ENCODE results near the gene IPMK.
A peak's percentile ranks its signal among the peaks of the same experiment; 100 is the strongest.

The IPMK gene

DNA sequence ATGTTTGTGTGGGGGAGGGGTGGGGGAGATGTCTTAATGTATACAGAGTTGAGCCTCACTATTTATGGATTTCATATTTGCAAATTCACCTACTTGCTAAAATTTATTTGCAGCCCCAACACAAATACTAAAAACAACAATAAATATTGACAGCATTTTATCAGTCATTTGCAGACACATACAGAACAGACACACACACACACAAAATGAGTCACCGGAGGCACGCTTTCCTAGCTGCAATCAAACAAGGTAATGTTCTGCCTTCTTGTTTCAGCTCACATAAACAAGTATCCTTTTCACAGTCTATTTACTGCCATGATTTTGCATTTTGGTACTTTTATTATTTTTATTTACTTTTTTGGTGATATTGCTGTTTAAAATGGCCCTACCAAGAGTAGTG lies 88.5 kb downstream of the IPMK start:
- H3K79me2 ChIP-seq (ENCODE audit: insufficient read depth, low read length) = no peaks in the 10 kb centered on the region
- no peak overlapping the region for H2AFZ ChIP-seq (ENCODE audit: low read depth, low read length)
- H3K27ac ChIP-seq (ENCODE audit: low read length) = no peak overlapping the region
- no peak for DNase-seq
- no peaks in the 10 kb centered on the region for H3K27me3 ChIP-seq (ENCODE audit: insufficient read depth, low read length, poor library complexity)
- TF ChIP-seq, protein P1, sequence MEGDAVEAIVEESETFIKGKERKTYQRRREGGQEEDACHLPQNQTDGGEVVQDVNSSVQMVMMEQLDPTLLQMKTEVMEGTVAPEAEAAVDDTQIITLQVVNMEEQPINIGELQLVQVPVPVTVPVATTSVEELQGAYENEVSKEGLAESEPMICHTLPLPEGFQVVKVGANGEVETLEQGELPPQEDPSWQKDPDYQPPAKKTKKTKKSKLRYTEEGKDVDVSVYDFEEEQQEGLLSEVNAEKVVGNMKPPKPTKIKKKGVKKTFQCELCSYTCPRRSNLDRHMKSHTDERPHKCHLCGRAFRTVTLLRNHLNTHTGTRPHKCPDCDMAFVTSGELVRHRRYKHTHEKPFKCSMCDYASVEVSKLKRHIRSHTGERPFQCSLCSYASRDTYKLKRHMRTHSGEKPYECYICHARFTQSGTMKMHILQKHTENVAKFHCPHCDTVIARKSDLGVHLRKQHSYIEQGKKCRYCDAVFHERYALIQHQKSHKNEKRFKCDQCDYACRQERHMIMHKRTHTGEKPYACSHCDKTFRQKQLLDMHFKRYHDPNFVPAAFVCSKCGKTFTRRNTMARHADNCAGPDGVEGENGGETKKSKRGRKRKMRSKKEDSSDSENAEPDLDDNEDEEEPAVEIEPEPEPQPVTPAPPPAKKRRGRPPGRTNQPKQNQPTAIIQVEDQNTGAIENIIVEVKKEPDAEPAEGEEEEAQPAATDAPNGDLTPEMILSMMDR (IDR thresholded peaks at IDR 0.05; ENCODE audit: borderline replicate concordance, extremely low read depth, low read length, poor library complexity, severe bottlenecking) = no peak
- no peak for TF ChIP-seq EZH2 (IDR thresholded peaks at IDR 0.05; ENCODE audit: borderline replicate concordance, low read depth, low read length, severe bottlenecking)
- H4K20me1 ChIP-seq (ENCODE audit: insufficient read depth, low read length) = no peaks in the 10 kb centered on the region
- H3K4me1 ChIP-seq (ENCODE audit: insufficient read depth, low read length) = no peaks in the 10 kb centered on the region
- no peak overlapping the region for H3K4me2 ChIP-seq (ENCODE audit: insufficient read depth, low read length)
- no peaks in the 10 kb centered on the region for H3K36me3 ChIP-seq (ENCODE audit: insufficient read depth, low read length)
- no peaks in the 10 kb centered on the region for H3K9me3 ChIP-seq (ENCODE audit: insufficient read depth, low read length, severe bottlenecking)
- no peak overlapping the region for H3K9ac ChIP-seq (ENCODE audit: low read depth, low read length)
- no peak for ATAC-seq (ENCODE audit: insufficient read depth, low read depth)
- H3K4me3 ChIP-seq (ENCODE audit: low read depth in 1 of 2, low read length in 2 of 2) = no peak overlapping the region

DNA sequence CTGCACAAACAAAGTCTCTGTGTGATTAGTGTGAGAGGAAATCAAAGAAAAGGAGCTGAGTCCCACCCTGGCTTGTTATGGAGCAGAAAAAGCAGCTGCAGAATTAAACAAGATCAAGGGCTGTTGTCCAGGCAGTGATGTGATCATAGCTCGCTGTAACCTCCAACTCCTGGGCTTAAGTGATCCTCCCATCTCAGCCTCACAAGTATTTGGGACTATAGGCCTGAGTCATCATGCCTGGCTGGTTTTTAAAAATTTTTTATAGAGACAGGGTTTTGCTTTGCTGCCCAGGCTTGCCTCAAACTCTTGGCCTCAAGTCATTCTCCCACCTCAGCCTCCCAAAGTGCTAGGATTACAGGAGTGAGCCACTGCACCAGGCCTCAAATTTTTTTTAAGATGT lies 88.9 kb downstream of the IPMK start:
- Histone ChIP-seq H4K20me1 (ENCODE audit: insufficient read depth, low read length) (no peaks in the 10 kb centered on the region), H3K27me3 (ENCODE audit: insufficient read depth, low read length, poor library complexity) (no peaks in the 10 kb centered on the region), H3K9ac (ENCODE audit: low read depth, low read length) (no peak overlapping the region), H3K9me3 (ENCODE audit: insufficient read depth, low read length, severe bottlenecking) (no peaks in the 10 kb centered on the region), H2AFZ (ENCODE audit: low read depth, low read length) (no peak overlapping the region), H3K4me2 (ENCODE audit: insufficient read depth, low read length) (no peak overlapping the region), H3K4me1 (ENCODE audit: insufficient read depth, low read length) (no peaks in the 10 kb centered on the region), H3K27ac (ENCODE audit: low read length) (no peak overlapping the region), H3K4me3 (ENCODE audit: low read depth in 1 of 2, low read length in 2 of 2) (no peak overlapping the region), H3K36me3 (ENCODE audit: insufficient read depth, low read length) (no peaks in the 10 kb centered on the region), H3K79me2 (ENCODE audit: insufficient read depth, low read length) (no peaks in the 10 kb centered on the region)
- DNase-seq = no peak
- TF ChIP-seq, protein P1 (IDR thresholded peaks at IDR 0.05; ENCODE audit: borderline replicate concordance, extremely low read depth, low read length, poor library complexity, severe bottlenecking) = no peak
- no peak for TF ChIP-seq EZH2 (IDR thresholded peaks at IDR 0.05; ENCODE audit: borderline replicate concordance, low read depth, low read length, severe bottlenecking)
- no peak for ATAC-seq (ENCODE audit: insufficient read depth, low read depth)

DNA sequence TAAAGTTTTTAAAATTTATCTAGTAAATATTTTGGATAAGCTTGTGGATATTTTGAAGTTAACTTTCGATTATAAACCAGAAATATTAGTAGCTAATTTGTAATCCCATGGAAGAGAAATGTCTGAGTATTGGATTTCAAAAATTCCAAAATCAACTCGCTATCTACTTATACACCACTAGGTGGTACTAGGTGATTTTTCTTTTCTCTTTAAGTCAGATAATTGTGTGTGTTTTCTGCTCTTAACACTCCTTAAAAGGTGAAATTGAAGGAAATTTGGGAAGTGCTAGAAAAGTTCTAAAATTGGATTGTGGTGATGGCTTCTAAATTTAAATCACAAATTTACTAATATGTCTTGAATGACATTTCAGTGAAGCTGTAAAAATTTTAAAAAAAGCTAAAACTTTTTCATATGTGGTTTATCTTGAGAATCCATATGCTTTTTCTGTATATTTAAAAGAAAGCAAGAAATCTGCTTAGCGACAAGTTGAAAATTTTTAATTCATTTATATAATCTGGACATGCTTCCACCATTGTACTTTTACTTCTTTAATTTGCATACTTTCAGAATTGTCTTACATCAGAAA lies 90.2 kb downstream of the IPMK start:
- Histone ChIP-seq H3K36me3 (ENCODE audit: insufficient read depth, low read length) (no peaks in the 10 kb centered on the region), H3K9me3 (ENCODE audit: insufficient read depth, low read length, severe bottlenecking) (no peaks in the 10 kb centered on the region), H2AFZ (ENCODE audit: low read depth, low read length) (no peak overlapping the region), H3K9ac (ENCODE audit: low read depth, low read length) (no peak overlapping the region), H3K4me1 (ENCODE audit: insufficient read depth, low read length) (no peaks in the 10 kb centered on the region), H3K4me2 (ENCODE audit: insufficient read depth, low read length) (no peak overlapping the region), H3K27ac (ENCODE audit: low read length) (no peak overlapping the region), H3K79me2 (ENCODE audit: insufficient read depth, low read length) (no peaks in the 10 kb centered on the region), H3K27me3 (ENCODE audit: insufficient read depth, low read length, poor library complexity) (no peaks in the 10 kb centered on the region), H3K4me3 (ENCODE audit: low read depth in 1 of 2, low read length in 2 of 2) (no peak overlapping the region), H4K20me1 (ENCODE audit: insufficient read depth, low read length) (no peaks in the 10 kb centered on the region)
- ATAC-seq (ENCODE audit: insufficient read depth, low read depth) (no peak), DNase-seq (no peak)
- TF ChIP-seq EZH2 (IDR thresholded peaks at IDR 0.05; ENCODE audit: borderline replicate concordance, low read depth, low read length, severe bottlenecking) = no peak
- TF ChIP-seq, protein P1 (IDR thresholded peaks at IDR 0.05; ENCODE audit: borderline replicate concordance, extremely low read depth, low read length, poor library complexity, severe bottlenecking) = peak; percentile 70

Data from DND-41 (cell line).